GM04504 (cell line): Measurements from ENCODE around the gene PAQR8.
"Not testable (repeated sequence)": the region's sequence is repeated elsewhere in the genome, so short reads cannot be mapped to it uniquely, and the experiment has no call there.

Source experiments
- DNase-seq: peaks from one replicate; pipeline ENCODE4 v3.0.0-alpha.2; 2012; ENCODE audit warnings: low read depth

PAQR8 gene

DNA sequence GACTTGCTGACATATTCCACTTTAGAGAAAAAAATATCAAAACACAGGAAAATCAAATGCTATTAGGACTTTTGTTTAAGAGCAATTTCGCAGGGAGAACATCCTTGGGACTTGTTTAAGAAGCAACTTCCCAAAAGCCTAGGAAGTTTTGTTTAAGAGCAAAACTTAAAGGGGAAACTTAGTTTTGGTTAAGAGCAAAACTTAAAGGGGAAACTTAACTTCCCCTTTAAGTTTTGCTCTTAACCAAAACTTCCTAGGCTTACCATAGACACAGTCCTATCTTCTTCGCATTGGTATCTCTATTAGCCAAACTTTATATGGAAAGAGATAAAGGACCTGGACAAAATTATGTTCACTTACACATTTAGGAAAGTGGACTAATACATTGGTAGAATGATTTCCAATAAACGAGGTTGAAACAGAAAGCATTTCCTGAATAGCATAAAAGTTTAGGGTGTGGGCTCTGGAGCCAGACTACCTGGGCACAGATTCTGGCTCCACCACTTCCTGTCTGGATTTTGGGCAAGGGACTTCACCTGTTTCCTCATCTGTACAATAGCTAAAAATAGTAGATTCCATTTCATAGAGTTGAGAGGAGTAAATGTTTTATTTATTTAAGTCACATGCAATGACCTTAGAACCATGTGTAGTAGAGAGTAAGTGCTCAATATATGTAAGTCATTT is 15.7 kb downstream of the PAQR8 start:
- DNase-seq: no peak

DNA sequence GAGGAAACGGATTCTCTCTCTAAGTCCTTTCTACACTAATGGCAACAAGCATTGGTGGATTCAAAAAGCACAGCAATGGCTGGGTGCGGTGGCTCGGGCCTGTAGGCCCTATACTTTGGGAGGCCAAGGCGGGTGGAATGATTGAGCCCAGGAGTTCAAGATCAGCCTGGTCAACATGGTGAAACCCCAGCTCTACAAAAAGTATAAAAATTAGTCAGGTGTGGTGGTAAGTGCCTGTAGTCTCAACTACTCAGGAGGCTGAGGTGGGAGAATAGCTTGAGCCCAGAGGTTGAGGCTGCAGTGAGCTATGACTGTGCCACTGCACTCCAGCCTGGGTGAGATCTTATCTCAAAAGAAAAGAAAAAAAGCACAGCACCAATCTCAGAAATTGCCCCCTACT is 19.3 kb downstream of the PAQR8 start:
- DNase-seq: no peak

DNA sequence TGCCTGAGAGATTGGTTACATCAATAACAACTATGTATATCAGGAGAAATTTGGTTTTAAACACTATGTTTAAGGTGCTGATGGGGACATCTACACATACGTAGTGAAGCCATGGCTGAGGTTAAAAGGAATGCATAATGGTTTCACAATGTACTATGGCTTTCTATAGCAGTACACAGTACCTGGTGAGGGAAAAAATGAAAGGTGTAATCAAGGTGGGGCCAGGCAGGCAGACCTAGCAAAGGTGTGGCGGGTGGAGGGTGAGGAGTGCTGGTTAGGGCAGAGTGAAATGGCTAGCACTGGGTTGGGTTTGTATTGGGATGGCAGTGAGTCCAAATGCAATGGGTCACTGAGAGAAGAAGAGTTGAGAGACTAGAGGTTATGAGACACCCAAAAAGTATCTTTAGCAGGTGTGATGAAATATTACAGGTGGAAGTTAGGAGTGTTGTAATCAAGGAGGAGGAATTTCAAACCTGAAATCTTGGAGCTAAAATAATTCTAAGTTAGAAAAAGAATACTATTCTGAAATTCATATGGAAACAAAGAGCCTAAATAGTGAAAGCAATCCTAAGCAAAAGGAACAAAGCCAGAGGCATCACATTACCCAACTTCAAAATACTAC is 22.3 kb downstream of the PAQR8 start:
- DNase-seq: no peak

DNA sequence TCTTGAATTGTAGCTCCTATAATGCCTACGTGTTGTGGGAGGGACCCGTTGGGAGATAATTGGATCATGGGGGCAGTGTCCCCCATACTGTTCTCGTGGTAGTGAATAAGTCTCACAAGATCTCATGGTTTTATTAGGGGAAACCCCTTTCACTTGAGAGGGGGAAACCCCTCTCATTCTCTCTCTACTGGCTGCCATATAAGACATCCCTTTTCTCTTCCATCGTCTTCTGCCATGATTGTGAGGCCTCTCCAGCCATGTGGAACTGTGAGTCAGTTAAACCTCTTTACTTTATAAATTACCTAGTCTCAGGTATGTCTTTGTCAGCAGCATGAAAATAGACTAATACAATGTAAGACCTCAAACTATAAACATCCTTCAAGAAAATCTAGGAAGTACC is 23.1 kb downstream of the PAQR8 start:
- no peak for DNase-seq

DNA sequence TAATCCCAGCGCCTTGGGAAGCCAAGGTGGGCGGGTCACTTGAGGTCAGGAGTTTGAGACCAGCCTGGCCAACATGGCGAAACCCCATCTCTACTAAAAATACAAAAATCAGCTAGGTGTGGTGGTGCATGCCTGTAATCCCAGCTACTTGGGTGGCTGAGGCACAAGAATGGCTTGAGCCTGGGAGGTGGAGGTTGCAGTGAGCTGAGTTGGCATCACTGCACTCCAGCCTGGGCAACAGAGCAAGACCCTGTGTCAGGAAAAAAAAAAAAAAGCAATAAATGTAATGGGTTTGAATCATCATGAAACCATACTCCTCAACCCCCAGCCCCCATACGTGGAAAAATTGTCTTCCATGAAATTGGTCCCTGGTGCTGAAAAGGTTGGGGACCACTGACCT is 26.2 kb downstream of the PAQR8 start:
- not testable (repeated sequence) for DNase-seq

DNA sequence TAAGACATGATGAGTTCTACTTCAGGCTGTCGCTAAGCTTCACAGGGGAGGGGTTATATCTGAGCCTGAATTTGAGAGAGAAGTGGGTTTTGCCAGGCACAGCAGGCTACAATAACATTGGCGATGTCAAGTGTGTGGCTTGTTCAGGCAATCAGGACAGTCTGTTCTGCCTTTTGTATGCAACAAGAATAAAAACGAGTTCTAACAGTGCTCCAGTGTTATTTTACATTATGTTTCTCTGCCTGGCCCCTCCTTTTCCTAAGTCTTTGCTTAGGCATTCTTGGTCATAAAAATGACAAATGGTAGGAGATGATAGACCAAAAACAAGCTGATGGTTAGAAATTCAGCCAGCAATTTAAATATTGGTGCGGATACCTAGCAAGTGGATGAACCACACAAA is 26.8 kb downstream of the PAQR8 start:
- DNase-seq: no peak

DNA sequence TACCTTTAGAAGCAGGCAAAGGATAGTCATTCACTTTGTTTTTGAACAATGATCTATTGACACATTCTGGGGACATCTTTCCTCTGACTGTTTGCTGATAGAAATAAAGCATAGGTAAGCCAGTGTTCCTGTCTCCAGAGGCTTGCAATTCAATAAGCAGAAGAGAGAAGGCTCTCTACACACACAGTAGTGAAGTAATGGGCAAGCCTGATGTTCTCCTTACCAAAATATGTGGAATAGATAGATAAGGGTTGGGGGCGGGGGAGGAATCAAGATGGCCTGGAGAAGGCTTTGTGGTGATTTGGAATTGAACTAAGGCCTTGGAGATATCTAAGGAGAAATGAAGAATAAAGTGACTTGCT is 27.3 kb downstream of the PAQR8 start:
- no peak for DNase-seq

DNA sequence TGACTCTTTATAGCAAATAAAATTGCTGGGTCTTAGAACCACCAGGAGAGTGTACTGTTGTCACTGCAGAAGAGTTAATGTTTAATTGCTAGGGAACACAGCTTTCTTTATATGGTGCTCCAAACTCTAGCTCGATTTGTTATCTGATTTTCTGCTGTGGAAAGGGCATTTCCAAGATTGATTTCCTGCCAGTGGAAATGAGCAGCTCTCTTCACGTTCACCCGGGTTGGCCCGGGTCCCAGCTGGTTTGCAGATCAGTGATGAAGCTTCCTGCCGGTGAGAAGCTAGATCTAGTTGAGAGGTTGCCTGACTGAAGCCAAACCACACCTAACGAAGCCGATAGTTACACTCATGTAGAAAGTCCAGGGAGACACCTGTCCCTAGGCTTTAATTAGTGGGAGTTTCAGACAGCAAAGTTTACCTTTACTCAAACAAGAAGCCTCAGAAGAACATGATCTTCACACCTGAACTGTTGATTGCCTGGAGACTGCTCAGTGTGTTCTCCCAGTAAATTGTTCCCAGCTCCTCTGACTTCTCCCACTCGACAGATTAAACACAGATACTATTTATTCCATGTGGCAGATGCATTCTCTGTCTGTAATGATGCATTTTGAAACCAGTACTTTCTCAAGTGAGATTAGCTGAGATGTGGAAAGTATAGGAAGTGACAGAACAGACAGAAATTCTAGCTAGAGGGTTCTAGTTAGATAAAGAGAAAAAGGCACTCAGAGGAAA is 27.8 kb downstream of the PAQR8 start:
- DNase-seq: no peak

DNA sequence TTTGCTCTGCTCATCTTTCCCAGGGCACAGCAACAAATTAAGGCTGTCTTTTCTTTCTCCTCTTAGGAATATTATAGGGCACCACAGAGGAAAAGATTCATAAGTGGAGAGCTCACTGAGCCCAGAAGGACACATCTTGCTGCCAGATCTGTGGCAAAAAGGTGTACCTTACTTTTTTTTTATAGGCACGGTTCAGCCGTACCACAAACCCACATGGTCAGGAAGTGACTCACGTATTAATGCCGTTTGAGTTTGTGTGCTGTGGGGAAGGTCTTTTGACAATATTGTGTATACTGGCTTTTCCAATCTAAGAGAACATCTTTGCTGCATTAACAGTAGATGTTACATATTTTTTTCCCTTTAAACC is 28.4 kb downstream of the PAQR8 start:
- no peak for DNase-seq

DNA sequence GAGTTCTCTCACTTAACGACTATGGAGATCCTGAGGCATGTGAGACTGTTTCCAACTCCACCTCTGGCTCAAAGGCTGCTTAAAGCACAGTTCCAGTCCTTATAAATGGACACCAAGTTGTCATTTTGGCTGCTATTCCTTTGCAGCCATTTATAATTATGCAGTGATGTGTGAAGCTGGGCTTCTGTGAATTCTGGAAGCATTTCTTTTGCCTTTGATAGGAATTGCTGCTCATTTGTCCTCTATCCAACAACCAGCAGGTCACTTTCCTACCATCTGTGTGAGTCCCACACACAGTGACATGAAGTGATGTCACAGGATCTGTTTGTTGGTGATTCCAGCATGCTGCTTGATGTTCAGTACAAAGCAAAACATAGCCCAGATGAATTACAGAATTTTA is 29.6 kb downstream of the PAQR8 start:
- DNase-seq: no peak

DNA sequence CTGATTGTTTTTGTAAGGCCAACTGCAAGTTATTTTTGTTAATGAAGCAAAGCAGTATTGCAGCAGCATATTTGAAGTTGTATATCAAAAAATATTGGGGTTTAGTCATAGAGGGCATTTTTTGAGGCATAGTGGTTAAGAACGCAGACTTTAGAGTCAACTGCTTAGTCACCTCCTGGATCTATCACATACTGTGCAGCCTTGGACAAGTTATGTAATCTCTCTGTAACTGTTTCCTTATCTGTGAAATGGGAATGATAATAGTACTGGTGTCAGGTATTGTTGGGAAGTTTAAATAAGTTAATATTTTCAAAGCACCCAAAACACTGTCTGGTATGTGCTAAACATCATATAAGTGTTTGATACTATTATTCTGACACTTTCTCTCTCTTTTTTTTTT is 31.0 kb downstream of the PAQR8 start:
- no peak for DNase-seq

DNA sequence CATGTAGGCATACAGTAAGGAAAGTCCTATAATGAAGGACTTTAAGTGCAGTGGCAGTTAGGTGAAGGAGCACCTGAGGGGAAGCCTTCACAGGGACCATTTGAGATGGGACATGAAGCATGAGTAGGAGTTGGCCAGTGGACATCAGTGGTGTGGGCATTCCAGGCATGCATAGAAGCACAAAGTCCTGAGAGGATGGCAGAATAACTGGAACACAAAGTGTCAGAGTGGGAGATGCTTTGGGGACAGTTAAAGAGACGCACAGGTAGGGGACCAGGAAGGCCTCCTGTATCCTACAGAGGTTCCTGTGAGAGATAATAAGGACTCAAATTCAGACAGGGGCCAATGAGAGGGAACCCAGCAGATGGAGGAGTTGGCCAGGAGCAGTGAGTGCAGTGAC is 31.8 kb downstream of the PAQR8 start:
- DNase-seq: no peak

DNA sequence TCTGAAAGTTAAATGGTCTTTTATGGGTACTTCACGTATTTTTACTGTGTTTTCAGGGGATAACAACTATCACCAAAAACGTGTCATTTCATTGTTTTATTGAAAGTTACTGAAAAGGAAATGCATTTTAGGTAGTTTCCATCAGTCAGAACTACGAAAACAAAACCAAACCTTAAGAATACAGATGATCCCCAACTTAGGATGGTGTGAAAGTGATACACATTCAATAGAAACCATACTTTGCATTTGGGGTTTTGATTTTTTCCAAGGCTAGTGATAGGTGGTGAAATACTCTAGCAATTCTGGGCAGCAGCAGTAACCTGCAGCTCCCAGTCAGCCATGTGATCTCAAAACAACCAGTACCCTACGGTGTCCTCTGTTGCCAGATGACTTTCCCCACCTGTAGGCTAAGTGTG is 32.3 kb downstream of the PAQR8 start:
- DNase-seq: no peak

DNA sequence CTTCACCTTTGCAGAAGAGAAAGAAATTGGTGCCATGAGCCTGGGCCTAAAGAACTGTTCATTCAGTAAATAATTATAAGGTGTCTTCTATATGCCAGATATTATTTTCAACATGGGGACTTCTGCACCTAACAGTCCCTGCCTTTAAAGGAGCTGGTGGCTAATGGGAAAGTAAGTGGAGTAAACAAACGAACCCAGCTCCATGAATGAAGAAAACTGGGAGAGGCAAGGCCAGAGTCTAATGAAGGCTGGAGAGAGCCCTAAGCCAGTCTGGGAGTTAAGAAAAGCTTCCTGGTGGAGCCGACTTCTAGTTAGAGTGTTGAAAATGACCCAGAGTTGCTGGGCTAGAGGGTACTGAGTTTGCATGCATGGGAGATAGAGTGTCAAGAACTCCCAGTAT is 34.0 kb downstream of the PAQR8 start:
- DNase-seq: no peak

DNA sequence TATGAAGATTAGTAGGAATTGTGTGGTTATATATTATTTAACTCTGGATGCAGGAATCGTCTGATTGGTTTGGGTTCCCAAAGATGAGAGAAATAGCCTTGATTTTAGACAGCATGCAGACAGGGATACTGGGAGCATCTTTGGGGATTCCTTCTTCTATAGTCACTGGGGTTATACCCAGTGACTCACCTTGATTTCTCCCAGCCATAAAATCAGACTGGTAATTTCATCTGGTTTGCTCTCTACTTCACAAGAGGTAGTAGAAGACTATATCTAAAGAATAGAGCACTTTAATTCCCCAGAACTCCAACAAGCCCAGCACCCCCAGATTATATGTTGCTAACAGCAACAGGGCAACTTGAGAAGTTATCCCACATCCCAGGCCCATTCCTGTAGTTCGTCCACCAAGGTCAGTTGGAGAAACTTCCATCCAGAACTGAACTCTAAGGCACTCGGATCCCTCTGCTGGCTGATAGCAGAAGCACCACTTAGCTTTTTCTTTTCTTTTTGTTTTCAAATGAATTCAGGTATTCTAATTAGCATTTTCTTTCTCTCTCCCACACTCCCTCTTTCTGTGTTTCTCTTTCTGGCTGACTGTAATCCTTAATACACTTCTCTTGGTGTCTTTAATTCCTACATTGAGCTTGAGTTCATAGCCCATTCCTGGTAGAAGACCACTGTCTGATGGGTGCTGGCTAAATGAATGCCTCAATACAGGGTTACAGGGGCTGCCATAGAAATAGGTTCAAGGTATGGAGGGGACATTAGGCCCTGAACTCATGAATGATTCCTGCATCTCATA is 37.8 kb downstream of the PAQR8 start:
- no peak for DNase-seq

DNA sequence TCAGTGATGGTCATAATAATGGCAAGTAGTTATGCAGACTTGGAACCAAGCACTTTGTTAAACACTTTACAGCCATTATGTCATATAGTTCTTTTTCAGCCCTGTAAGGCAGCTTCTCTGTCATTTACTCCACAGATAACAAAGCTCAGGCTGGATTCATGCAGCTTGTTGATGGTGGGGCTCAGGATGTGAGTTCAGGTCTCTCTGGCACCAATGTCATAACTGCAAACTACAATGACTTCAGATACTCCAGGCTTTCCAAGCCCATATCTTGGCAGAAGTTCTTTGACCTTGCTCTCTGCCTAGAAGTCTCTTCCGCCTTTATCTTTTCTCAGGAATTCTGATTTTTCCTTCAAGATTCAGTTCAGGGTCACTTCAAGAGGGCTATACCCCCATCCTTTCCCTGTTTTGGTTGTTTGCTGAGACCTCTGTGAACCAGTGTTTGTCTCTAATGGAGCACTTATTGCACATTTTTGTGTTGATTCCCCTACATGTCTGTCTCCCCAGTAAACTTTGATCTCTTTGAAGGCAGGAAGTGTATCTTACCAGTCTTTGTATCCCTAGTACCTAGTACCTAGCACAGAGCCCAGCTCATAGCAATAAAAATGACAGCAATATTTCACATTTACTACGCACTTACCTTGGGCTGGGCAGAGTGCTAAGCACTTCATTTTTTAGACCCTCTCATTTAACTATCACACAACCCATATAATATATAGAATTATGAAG is 38.5 kb downstream of the PAQR8 start:
- no peak for DNase-seq

DNA sequence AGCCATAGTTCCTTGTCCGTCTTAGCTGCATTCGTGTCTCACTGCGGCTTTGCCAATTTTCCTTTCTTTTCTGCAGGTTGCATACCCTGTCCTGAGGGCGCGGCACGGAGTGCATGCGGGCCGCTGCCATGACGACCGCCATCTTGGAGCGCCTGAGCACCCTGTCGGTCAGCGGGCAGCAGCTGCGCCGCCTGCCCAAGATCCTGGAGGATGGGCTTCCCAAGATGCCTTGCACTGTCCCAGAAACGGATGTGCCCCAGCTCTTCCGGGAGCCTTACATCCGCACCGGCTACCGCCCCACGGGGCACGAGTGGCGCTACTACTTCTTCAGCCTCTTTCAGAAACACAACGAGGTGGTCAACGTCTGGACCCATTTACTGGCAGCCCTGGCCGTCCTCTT is 41.1 kb downstream of the PAQR8 start:
- no peak for DNase-seq

DNA sequence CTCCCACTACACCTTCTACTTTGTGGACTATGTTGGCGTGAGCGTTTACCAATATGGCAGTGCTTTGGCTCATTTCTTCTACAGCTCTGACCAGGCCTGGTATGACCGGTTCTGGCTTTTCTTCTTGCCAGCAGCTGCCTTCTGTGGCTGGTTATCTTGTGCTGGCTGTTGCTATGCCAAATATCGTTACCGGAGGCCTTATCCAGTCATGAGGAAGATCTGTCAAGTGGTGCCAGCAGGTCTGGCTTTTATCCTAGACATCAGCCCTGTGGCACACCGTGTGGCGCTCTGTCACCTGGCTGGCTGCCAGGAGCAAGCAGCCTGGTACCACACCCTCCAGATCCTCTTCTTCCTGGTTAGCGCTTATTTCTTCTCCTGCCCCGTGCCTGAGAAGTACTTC is 41.7 kb downstream of the PAQR8 start:
- no peak for DNase-seq

DNA sequence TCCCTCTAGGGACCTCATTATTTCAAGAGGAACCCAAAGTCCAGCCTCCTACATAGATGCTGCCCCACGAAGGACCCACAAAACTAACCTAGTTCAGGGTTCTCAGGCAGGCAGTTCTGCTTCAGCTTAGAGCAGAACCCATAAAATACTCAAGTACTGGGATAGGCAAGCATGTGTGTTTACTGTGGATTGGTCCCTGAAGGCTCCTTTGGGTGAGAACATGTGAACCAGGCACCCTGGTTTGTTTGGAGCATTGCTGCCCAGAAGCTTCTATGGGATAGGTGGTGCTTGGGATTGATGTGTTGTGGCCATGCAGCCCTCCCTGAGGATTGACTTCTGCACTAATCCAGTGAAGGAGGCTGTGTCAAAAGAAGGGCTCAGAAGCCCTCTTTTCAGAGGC is 43.3 kb downstream of the PAQR8 start:
- no peak for DNase-seq

DNA sequence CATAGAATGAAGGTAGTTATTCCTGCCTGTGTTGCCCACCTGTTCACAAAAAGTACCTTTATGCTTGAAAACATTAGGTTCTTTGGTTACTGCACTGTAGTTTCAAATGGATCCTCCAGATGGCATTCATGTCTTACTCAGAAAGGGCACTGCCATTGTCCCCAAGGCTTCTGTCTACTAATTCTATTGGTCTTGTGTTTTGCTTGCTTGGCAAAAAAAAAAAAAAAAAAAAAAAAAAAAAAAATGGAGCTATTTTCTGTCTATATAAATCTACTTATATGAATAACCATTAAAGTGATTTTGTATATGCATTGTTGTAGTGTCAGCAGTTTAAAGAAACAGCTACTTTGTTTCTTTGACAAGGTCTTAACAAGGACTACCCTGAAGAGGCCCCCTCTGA is 45.5 kb downstream of the PAQR8 start:
- no peak for DNase-seq

DNA sequence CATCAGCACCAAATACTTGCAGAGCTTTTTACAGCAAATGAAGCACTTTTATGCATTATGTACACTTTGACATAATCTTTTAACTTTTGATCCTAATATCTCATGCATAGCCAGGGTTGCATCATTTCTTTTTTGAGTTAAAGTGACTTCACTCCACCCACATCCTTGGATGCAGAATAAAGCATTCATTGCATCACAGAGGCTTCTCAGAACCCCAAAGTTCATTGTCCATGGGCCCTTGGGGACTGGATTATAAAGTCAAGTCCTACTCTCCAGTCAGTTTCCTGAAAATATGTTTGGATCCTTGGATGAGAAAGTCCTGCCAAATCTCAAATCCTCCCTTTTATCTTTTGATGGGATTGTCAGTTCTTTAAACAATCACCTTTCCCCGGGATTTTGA is 47.5 kb downstream of the PAQR8 start:
- DNase-seq: no peak

DNA sequence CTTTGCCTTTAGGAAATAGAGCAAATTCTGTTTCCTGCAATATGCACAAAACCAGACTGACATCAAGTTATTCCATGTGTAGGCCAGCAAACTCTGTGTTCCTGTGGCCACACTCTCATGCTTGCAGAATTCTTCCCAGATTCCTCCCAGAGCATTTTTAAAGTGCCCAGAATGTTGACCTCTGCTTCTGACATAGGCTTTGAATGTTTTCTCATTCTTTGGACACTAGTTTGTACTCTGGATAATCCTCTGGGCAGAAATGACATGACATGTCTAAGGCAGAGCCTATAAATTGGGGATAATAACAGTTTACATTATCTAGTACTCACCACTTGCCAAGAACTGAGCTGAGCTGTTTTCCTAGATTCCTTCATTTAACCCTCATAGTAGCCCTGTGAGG is 49.0 kb downstream of the PAQR8 start:
- DNase-seq: no peak
